GM23338 (cell line): Measurements from ENCODE around the gene SPATA1.

Experiments used
- CREB1 ChIP-seq: fragments of 250-450 bp; sonication (Bioruptor Pico); IDR thresholded peaks from 2 replicates; pipeline ENCODE4 v1.5.0; 2020; ENCODE audit warnings: low read depth, mild to moderate bottlenecking, moderate library complexity
- CTCF ChIP-seq, 2 experiments: fragments of 200-600 bp in 1 of 2; sonication (generic) in 1 of 2; conservative IDR thresholded peaks; 2 replicates each; pipeline versions ENCODE4 v1.5.1 to v1.6.1; 2016 to 2017; ENCODE audit warnings: antibody characterized with exemption in 2 of 2, low read depth in 2 of 2, mild to moderate bottlenecking in 2 of 2, moderate library complexity in 1 of 2
- EZH2 ChIP-seq: fragments of 200-600 bp; sonication (generic); IDR thresholded peaks from one replicate; pipeline ENCODE4 v1.8.0; 2017; ENCODE audit warnings: antibody characterized with exemption, mild to moderate bottlenecking, low read depth; ENCODE audit not compliant: unreplicated experiment
- EZH2phosphoT487 ChIP-seq: fragments of 200-600 bp; sonication (generic); IDR thresholded peaks from one replicate; pipeline ENCODE4 v1.8.1; 2018; ENCODE audit warnings: antibody characterized with exemption; ENCODE audit not compliant: unreplicated experiment
- POLR2AphosphoS5 ChIP-seq: IDR thresholded peaks from 2 replicates; pipeline ENCODE4 v1.6.1; 2016; ENCODE audit warnings: antibody characterized with exemption, low read depth
- REST ChIP-seq: IDR thresholded peaks from one replicate; pipeline ENCODE4 v1.6.1; 2018; ENCODE audit warnings: antibody characterized with exemption; ENCODE audit not compliant: unreplicated experiment
- STAT1 ChIP-seq: IDR thresholded peaks from one replicate; pipeline ENCODE4 v1.6.1; 2016; ENCODE audit warnings: antibody characterized with exemption; ENCODE audit not compliant: unreplicated experiment

- TF ChIP-seq CTCF (conservative IDR thresholded peaks at IDR 0.05; ENCODE audit: low read depth in 2 of 2) (no peak), REST (no peak), EZH2phosphoT487 (no peak), CREB1 (no peak), EZH2 (no peak), POLR2AphosphoS5 (no peak), STAT1 (no peak)
These were observed 4.0 kb downstream of the SPATA1 start for GRCh38 chr1:84510165-84510564.
